ENCODE results near the gene DHDH. TPM values are rescaled to one million over a fixed set of nuclear protein-coding genes. Genes with fewer than 3 reads are reported as not detected.
"Not testable (repeated sequence)": the region's sequence is repeated elsewhere in the genome, so short reads cannot be mapped to it uniquely, and the experiment has no call there.

Gene DHDH
- under 1 TPM in 9 of 12 donors, not detected in 3; 0.14 to 0.68 (median 0.37) TPM for polyA plus RNA-seq (ENCODE audit: insufficient read length in 12 of 12)
- long read RNA-seq, donor 1, partial matches to known transcripts = 0 of 2 reads
- long read RNA-seq, donor 1, other reads (novel, unspliced or antisense) = 0 of 2 reads
- long read RNA-seq, donor 2 = 0 reads
- long read RNA-seq, donor 3 = 0 reads
- long read RNA-seq, donor 4 = 0 reads
- long read RNA-seq, donor 5 = 0 reads
- long read RNA-seq, donor 6 = 0 reads
- long read RNA-seq, donor 7 = 0 reads
- long read RNA-seq, donor 8 = 0 reads
- long read RNA-seq, donor 9 = 0 reads
- long read RNA-seq, donor 10 = 0 reads
- long read RNA-seq, donor 11 = 0 reads

GRCh38 chr19:48933382-48933932, at the start of gene DHDH:
Gene DHDH, plus strand, starts transcription at chr19:48933699. Its CDS starts 23 bp downstream, at chr19:48933722.
- peak; percentile 53 for DNase-seq

GRCh38 chr19:48883726-48884125, 49.8 kb upstream of the DHDH start:
- DNase-seq = no peak

- DNase-seq = no peak
These were observed 45.5 kb upstream of the DHDH start for GRCh38 chr19:48887861-48888612.

GRCh38 chr19:48889496-48889895, 44.0 kb upstream of the DHDH start:
- DNase-seq = not testable (repeated sequence)

- no peak for DNase-seq
These were observed 42.9 kb upstream of the DHDH start for GRCh38 chr19:48890551-48890950.

- no peak for DNase-seq
These were observed 38.3 kb upstream of the DHDH start for GRCh38 chr19:48895226-48895625.

GRCh38 chr19:48896191-48896720, 37.2 kb upstream of the DHDH start:
- DNase-seq = no peak

GRCh38 chr19:48897181-48897580, 36.3 kb upstream of the DHDH start:
- DNase-seq = no peak

- not testable (repeated sequence) for DNase-seq
These were observed 34.1 kb upstream of the DHDH start for GRCh38 chr19:48899386-48899749.

GRCh38 chr19:48899781-48900476, 33.6 kb upstream of the DHDH start, which contains the start of gene NUCB1:
Gene NUCB1, plus strand, starts transcription at chr19:48900312. Its CDS starts 485 bp downstream, at chr19:48900797.
- peak; percentile 100 for DNase-seq

GRCh38 chr19:48900477-48901406, 32.8 kb upstream of the DHDH start:
- DNase-seq = no peak

GRCh38 chr19:48902291-48902690, 31.2 kb upstream of the DHDH start:
- not testable (repeated sequence) for DNase-seq

- DNase-seq = not testable (repeated sequence)
These were observed 29.7 kb upstream of the DHDH start for GRCh38 chr19:48903788-48904187.

- no peak for DNase-seq
These were observed 27.8 kb upstream of the DHDH start for GRCh38 chr19:48905664-48906063.

- no peak for DNase-seq
These were observed 27.2 kb upstream of the DHDH start for GRCh38 chr19:48906324-48906723.

GRCh38 chr19:48907671-48908070, 25.8 kb upstream of the DHDH start:
- no peak for DNase-seq

GRCh38 chr19:48909424-48910077, 23.9 kb upstream of the DHDH start:
- DNase-seq = not testable (repeated sequence)

GRCh38 chr19:48910803-48911202, 22.7 kb upstream of the DHDH start:
- DNase-seq = no peak

GRCh38 chr19:48913114-48913889, 20.2 kb upstream of the DHDH start:
- DNase-seq = no peak

Data from muscle of arm (tissue), 14 donors.